Caco-2 (cell line): ENCODE measurements around the gene PDIA5. TPM values are rescaled to one million over a fixed set of nuclear protein-coding genes. Genes with fewer than 3 reads are reported as not detected.

Experiments
- BruUV-seq: library from RNA; stranded (reverse); fragments of 400-500 nt; replicated peaks from 2 replicates; lab custom pipeline; 2021; lab: Mats Ljungman, UMichigan
- CTCF ChIA-PET: fragments of 300-600 bp; sonication (Branson Sonifier 250); formaldehyde crosslinking; loops from one replicate; lab custom pipeline; 2022; ENCODE audit warnings: antibody characterized with exemption; lab: Charles Lee
- POLR2A ChIA-PET: fragments of 300-600 bp; sonication (Branson Sonifier 250); formaldehyde crosslinking; loops from one replicate; lab custom pipeline; 2022; ENCODE audit warnings: antibody characterized with exemption; lab: Charles Lee
- DNase-seq, 2 experiments: peaks; one replicate each; pipeline versions ENCODE4 v3.0.0 to v3.0.0-alpha.2; 2020 to 2022
- H3K27me3 ChIP-seq: replicated peaks from 2 replicates; pipeline ENCODE4 v1.6.0; 2011; ENCODE audit warnings: low read length; ENCODE audit not compliant: control insufficient read depth, insufficient read depth
- H3K36me3 ChIP-seq: 2 replicates; pipeline ENCODE4 v1.5.1; 2011; ENCODE audit warnings: low read length; ENCODE audit not compliant: control insufficient read depth, insufficient read depth
- H3K4me1 ChIP-seq: fragments of 250-450 bp; sonication (Bioruptor Pico); 2 replicates; pipeline ENCODE4 v1.5.1; 2020; ENCODE audit warnings: mild to moderate bottlenecking
- H3K4me3 ChIP-seq: 2 replicates; pipeline ENCODE4 v1.5.1; 2011; ENCODE audit warnings: low read depth, mild to moderate bottlenecking, control low read depth, low read length
- H3K9me3 ChIP-seq: fragments of 250-450 bp; sonication (Bioruptor Pico); 2 replicates; pipeline ENCODE4 v1.5.1; 2020; ENCODE audit warnings: mild to moderate bottlenecking, moderate library complexity
- H3K27ac Mint-ChIP-seq: one replicate; pipeline ENCODE4 v1.8.0; 2022; ENCODE audit warnings: mixed read lengths; ENCODE audit not compliant: unreplicated experiment
- H3K27me3 Mint-ChIP-seq: one replicate; pipeline ENCODE4 v1.8.0; 2022; ENCODE audit warnings: mixed read lengths; ENCODE audit not compliant: insufficient read depth, unreplicated experiment
- H3K36me3 Mint-ChIP-seq: one replicate; pipeline ENCODE4 v1.8.0; 2022; ENCODE audit warnings: mild to moderate bottlenecking, mixed read lengths; ENCODE audit not compliant: insufficient read depth, unreplicated experiment
- H3K4me1 Mint-ChIP-seq: one replicate; pipeline ENCODE4 v1.8.0; 2022; ENCODE audit warnings: low read depth, mixed read lengths; ENCODE audit not compliant: unreplicated experiment
- H3K4me3 Mint-ChIP-seq: one replicate; pipeline ENCODE4 v1.8.0; 2022; ENCODE audit warnings: mild to moderate bottlenecking, moderate library complexity, mixed read lengths; ENCODE audit not compliant: unreplicated experiment
- H3K9me3 Mint-ChIP-seq: one replicate; pipeline ENCODE4 v1.8.0; 2022; ENCODE audit warnings: mixed read lengths; ENCODE audit not compliant: unreplicated experiment
- intact Hi-C: fragments of 100-400 bp; cut with micrococcal nuclease; formaldehyde crosslinking; loops from one replicate; pipeline ENCODE4 v1.10.0; 2022; ENCODE audit not compliant: unreplicated experiment
- total RNA-seq: library from RNA; stranded (reverse); gene quantifications from 2 replicates; pipeline ENCODE4 v1.2.3, GENCODE V29; 2022
- TF ChIP-seq, protein P1 (sequence below), 2 experiments: fragments of 200-600 bp in 1 of 2; IDR thresholded peaks; 1 replicate in 1 of 2; 2 replicates in 1 of 2; pipeline versions ENCODE4 v1.5.1 to v1.8.0; 2011 to 2022; ENCODE audit warnings: antibody characterized with exemption in 1 of 2, control low read depth in 1 of 2, inconsistent platforms in 1 of 2, low read depth in 1 of 2, low read length in 1 of 2, mild to moderate bottlenecking in 1 of 2, moderate library complexity in 1 of 2; ENCODE audit not compliant: insufficient read depth in 1 of 2, severe bottlenecking in 1 of 2, unreplicated experiment in 1 of 2

The PDIA5 gene
- total RNA-seq, 1 experiment from 2014 or later, result 48.2 TPM

DNA sequence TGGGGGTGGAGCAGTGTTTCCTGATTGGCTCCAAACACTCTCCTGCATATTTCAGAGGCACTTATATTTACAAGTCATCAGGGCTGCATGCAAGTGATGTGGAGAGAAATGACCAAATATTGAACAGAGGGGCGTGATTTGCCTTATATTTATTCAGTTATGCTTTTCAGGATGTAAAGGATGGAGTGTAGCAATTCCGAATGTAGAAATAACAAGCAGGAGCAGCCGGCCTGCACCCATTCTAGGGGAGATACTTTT lies 19.8 kb upstream of the PDIA5 start:
- Histone ChIP-seq H3K4me1 (peaks cover 6% of the 10 kb centered on the region), H3K27me3 (no peaks in the 10 kb centered on the region), H3K4me3 (no peak overlapping the region), H3K36me3 (no peaks in the 10 kb centered on the region), H3K9me3 (no peaks in the 10 kb centered on the region)
- POLR2A ChIA-PET, result no interaction called here
- CTCF ChIA-PET, result no interaction called here
- H3K4me1 Mint-ChIP-seq, result no peaks in the 10 kb centered on the region
- TF ChIP-seq, protein P1, sequence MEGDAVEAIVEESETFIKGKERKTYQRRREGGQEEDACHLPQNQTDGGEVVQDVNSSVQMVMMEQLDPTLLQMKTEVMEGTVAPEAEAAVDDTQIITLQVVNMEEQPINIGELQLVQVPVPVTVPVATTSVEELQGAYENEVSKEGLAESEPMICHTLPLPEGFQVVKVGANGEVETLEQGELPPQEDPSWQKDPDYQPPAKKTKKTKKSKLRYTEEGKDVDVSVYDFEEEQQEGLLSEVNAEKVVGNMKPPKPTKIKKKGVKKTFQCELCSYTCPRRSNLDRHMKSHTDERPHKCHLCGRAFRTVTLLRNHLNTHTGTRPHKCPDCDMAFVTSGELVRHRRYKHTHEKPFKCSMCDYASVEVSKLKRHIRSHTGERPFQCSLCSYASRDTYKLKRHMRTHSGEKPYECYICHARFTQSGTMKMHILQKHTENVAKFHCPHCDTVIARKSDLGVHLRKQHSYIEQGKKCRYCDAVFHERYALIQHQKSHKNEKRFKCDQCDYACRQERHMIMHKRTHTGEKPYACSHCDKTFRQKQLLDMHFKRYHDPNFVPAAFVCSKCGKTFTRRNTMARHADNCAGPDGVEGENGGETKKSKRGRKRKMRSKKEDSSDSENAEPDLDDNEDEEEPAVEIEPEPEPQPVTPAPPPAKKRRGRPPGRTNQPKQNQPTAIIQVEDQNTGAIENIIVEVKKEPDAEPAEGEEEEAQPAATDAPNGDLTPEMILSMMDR (IDR thresholded peaks at IDR 0.05; ENCODE audit: insufficient read depth in 1 of 2, low read depth in 1 of 2, low read length in 1 of 2, severe bottlenecking in 1 of 2, unreplicated experiment in 1 of 2), result no peak
- no peaks in the 10 kb centered on the region for H3K9me3 Mint-ChIP-seq
- no peaks in the 10 kb centered on the region for H3K27me3 Mint-ChIP-seq
- no peak for DNase-seq
- H3K27ac Mint-ChIP-seq, result no peak overlapping the region
- no TSS peak for BruUV-seq
- H3K36me3 Mint-ChIP-seq, result no peaks in the 10 kb centered on the region
- no peak overlapping the region for H3K4me3 Mint-ChIP-seq
- intact Hi-C loops, result no loop called here

DNA sequence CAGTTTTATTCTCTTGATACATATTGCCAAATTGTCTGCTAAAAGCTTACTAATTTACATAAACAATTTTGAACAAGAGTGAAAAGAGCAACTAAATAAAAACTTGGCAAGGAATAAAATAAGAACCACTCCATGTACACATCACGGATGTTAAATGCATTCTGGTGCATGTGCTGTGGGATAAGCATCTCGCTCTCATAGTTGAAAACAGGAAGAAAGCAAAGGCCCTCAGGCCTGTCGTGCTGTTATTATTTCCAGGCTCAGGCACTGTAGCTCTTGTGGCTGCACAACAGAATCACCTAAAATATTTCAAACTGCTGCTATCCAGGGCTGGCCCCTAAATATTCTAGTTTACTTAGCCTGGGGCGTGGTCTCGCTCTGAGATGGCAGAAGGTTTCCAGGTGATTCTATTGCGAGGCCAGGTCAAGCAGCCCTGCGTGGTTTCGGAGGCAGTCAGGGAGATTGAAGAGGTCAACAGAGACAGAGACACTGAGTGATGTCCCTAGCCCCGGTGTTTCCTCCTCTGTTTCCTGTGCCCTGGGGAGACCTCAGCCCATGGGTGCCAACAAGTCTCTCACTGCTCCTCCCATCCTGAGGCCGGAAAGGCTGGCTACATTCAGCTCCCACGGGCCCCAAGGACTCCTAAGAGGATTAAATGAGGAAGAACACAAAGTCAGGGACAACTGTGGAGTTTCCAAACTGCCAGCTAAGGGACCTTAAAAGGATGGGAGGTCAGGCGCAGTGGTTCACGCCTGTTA lies 18.2 kb upstream of the PDIA5 start:
- Mint-ChIP-seq H3K9me3 (no peaks in the 10 kb centered on the region), H3K27me3 (no peaks in the 10 kb centered on the region), H3K4me3 (no peak overlapping the region), H3K36me3 (no peaks in the 10 kb centered on the region), H3K27ac (no peak overlapping the region), H3K4me1 (peaks cover 6% of the 10 kb centered on the region)
- CTCF ChIA-PET, result interaction anchor here (1.0 kb wide), 1 partner anchor 20 kb away, joined by 3 read pairs; no protein-coding TSS in a partner anchor
- intact Hi-C loops, result no loop called here
- no peak for DNase-seq
- no peaks in the 10 kb centered on the region for H3K27me3 ChIP-seq
- no peak overlapping the region for H3K4me3 ChIP-seq
- H3K9me3 ChIP-seq, result no peaks in the 10 kb centered on the region
- BruUV-seq, result no TSS peak
- peaks cover 18% of the 10 kb centered on the region for H3K4me1 ChIP-seq
- no peaks in the 10 kb centered on the region for H3K36me3 ChIP-seq
- TF ChIP-seq, protein P1 (IDR thresholded peaks at IDR 0.05; ENCODE audit: insufficient read depth in 1 of 2, low read depth in 1 of 2, low read length in 1 of 2, severe bottlenecking in 1 of 2, unreplicated experiment in 1 of 2), result no peak
- POLR2A ChIA-PET, result no interaction called here

DNA sequence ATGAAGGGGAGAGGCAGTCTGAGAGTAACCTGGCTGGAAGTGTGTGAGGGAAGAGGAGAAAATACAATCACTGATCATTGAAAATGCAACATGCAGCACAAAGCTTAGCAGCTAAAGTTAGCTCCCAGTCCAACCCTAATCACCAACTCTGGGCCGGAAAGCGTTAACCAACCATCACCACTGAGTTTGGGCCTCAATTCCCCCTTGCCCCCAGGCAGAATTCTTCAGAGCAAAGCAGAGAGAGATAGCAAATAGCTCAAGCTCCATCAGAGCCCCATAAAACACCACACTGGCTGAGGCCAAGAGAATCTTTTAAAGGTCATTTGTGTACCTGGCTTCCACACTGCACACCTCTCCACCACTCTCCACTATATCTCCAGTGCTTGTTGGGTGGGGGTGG lies 16.2 kb upstream of the PDIA5 start:
- no TSS peak for BruUV-seq
- Mint-ChIP-seq H3K4me3 (no peak overlapping the region), H3K27me3 (no peaks in the 10 kb centered on the region), H3K27ac (peak overlapping the region; percentile 36), H3K36me3 (no peaks in the 10 kb centered on the region), H3K9me3 (no peaks in the 10 kb centered on the region), H3K4me1 (peaks cover 6% of the 10 kb centered on the region)
- H3K4me3 ChIP-seq, result no peak overlapping the region
- no peaks in the 10 kb centered on the region for H3K9me3 ChIP-seq
- ChIA-PET CTCF (interaction anchor here (0.6 to 1.4 kb wide), 2 partner anchors 151 to 165 kb away, joined by 4 to 5 read pairs; partner anchors contain the start of gene SEC22A), POLR2A (no interaction called here)
- H3K4me1 ChIP-seq, result peaks cover 18% of the 10 kb centered on the region
- peak in 1 of 2 experiments; percentile 34 for DNase-seq
- TF ChIP-seq, protein P1 (IDR thresholded peaks at IDR 0.05; ENCODE audit: insufficient read depth in 1 of 2, low read depth in 1 of 2, low read length in 1 of 2, severe bottlenecking in 1 of 2, unreplicated experiment in 1 of 2), result no peak
- no peaks in the 10 kb centered on the region for H3K36me3 ChIP-seq
- no peaks in the 10 kb centered on the region for H3K27me3 ChIP-seq
- intact Hi-C loops, result no loop called here
